A673 (cell line): ENCODE results near the gene SLX9.

Source experiments
- EZH2 ChIP-seq: fragments of 200-600 bp; sonication (generic); IDR thresholded peaks from 2 replicates; pipeline ENCODE4 v1.6.1; 2017; ENCODE audit warnings: borderline replicate concordance, low read depth, mild to moderate bottlenecking, mixed read lengths, antibody characterized with exemption, low read length; ENCODE audit not compliant: poor library complexity, severe bottlenecking
- TF ChIP-seq, protein P1 (sequence below): fragments of 300-800, 200-600 bp; sonication (generic); conservative IDR thresholded peaks from 2 replicates; pipeline ENCODE4 v1.5.1; 2017; ENCODE audit warnings: low read depth, mild to moderate bottlenecking, antibody characterized with exemption, low read length, moderate library complexity, mixed read lengths

DNA sequence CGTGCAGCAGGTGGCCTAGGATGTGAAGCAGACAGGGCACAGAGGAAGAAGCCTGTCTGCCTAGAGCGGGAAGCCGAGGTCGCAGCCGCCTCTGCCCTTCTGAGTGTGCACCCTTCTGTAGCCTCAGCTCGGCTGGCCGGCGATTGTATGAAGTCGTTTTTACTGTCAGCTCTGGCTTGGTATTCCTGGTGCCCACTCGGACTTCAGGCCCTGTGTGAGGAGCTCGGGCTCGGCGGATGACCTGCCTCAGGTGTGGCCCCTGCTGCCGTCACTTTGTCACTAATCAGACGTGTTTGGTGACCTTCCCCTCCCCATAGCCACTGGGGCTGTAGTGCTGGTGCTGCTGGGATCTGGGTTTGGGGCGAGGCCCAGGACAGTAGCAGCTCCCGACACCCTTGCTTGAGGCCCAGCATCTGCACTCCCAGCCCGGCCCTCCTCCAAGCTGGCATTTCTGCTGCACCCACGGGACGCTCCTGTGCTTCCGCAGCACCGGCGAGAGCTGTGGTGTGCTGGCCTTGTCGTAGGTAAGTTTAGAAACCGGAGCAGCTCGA lies 18.1 kb downstream of the SLX9 start:
- TF ChIP-seq, protein P1, sequence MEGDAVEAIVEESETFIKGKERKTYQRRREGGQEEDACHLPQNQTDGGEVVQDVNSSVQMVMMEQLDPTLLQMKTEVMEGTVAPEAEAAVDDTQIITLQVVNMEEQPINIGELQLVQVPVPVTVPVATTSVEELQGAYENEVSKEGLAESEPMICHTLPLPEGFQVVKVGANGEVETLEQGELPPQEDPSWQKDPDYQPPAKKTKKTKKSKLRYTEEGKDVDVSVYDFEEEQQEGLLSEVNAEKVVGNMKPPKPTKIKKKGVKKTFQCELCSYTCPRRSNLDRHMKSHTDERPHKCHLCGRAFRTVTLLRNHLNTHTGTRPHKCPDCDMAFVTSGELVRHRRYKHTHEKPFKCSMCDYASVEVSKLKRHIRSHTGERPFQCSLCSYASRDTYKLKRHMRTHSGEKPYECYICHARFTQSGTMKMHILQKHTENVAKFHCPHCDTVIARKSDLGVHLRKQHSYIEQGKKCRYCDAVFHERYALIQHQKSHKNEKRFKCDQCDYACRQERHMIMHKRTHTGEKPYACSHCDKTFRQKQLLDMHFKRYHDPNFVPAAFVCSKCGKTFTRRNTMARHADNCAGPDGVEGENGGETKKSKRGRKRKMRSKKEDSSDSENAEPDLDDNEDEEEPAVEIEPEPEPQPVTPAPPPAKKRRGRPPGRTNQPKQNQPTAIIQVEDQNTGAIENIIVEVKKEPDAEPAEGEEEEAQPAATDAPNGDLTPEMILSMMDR = no peak
- TF ChIP-seq EZH2 = no peak
